Measurements from ENCODE around the gene THSD7A. TPM values are rescaled to one million over a fixed set of nuclear protein-coding genes. Genes with fewer than 3 reads are reported as not detected.

The THSD7A gene
- total RNA-seq, 1 donor from 2014 or later, result 10.1 TPM

DNA sequence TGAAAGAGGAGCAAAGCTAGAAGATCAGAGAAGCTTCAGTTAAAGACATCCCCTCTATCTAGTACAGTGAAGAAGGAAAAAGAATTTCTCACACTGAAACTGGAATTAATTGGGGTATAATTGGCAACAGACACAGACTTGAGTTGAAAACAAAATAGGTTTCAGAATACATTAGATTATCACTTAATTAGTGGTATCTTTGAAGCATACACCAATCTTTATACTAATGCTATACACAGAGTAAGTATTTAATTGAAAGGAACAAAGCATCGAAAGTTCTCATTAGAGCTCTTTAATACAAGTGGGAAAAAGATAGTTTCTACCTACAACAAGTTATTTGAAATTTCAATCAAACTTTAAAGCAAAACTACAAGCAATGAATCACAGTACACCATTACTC lies 128.2 kb downstream of the THSD7A start:
- no peaks in the 10 kb centered on the region for H3K9me3 ChIP-seq
- intact Hi-C loops (cut with DNase I), result no loop called here
- H3K36me3 ChIP-seq, result no peaks in the 10 kb centered on the region
- no peaks in the 10 kb centered on the region for H3K4me1 ChIP-seq
- no peak overlapping the region for H3K27ac ChIP-seq
- H3K27me3 ChIP-seq, result no peaks in the 10 kb centered on the region
- TF ChIP-seq, protein P1, sequence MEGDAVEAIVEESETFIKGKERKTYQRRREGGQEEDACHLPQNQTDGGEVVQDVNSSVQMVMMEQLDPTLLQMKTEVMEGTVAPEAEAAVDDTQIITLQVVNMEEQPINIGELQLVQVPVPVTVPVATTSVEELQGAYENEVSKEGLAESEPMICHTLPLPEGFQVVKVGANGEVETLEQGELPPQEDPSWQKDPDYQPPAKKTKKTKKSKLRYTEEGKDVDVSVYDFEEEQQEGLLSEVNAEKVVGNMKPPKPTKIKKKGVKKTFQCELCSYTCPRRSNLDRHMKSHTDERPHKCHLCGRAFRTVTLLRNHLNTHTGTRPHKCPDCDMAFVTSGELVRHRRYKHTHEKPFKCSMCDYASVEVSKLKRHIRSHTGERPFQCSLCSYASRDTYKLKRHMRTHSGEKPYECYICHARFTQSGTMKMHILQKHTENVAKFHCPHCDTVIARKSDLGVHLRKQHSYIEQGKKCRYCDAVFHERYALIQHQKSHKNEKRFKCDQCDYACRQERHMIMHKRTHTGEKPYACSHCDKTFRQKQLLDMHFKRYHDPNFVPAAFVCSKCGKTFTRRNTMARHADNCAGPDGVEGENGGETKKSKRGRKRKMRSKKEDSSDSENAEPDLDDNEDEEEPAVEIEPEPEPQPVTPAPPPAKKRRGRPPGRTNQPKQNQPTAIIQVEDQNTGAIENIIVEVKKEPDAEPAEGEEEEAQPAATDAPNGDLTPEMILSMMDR (IDR thresholded peaks at IDR 0.05), result no peak
- no peak overlapping the region for H3K4me3 ChIP-seq
- DNase-seq (ENCODE audit: low spot score in 2 of 2), result no peak

DNA sequence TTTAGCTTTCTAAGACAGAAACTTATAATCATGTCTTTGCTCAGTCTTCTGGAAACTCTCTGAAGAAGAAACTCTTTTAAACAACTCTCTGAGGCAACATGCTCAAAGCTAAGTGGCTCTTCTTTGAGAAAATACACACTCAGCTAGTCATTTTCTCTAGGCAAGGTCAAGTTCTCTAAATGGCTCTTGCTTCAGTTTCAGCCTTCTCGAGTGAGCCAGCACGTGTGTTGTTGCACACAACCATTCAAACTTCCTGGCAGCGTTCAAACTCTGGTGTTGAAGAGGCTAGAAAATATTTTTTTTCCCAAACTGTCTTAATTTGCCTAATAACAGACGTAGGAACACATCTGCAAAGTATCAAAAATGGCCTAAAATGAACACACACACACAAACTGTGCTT lies 129.1 kb downstream of the THSD7A start:
- intact Hi-C loops (cut with DNase I), result no loop called here
- H3K27ac ChIP-seq, result no peak overlapping the region
- TF ChIP-seq, protein P1 (IDR thresholded peaks at IDR 0.05), result no peak
- DNase-seq (ENCODE audit: low spot score in 2 of 2), result no peak
- H3K36me3 ChIP-seq, result no peaks in the 10 kb centered on the region
- no peak overlapping the region for H3K4me3 ChIP-seq
- H3K4me1 ChIP-seq, result no peaks in the 10 kb centered on the region
- H3K9me3 ChIP-seq, result no peaks in the 10 kb centered on the region
- no peaks in the 10 kb centered on the region for H3K27me3 ChIP-seq

DNA sequence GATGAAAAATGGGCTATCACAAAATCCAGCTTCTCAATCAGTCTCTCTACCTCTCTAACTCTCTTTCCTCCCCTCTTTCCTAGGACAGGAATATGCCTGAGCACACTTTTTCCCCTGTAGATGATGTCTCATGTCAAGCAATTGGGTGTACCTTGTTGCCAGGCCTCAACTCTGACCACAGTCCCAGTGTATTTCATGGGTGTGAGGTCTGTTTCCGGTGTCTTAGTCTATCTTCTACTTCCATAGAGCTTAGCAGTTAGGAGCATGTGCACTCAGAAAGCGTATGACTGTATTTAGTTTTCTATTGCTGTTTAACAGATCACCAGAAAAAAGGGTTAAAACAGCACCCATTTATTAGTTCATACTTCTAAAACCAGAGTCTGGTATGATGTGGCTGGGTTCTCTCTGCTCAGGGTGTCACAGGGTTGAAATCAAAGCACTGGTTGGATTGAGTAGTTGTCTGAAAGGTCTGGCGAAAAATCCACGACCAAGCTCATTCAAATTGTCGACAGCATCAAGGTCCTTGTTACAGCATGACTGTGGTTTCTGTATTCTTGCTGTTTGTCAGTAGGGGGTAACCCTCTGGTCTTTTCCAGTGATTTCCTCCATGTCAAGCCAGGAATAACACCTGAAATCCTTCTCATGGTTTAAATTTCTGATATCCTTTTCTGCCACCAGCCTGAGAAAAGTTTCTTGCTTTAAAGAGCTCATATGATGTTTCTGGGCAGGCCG lies 130.0 kb downstream of the THSD7A start:
- no peaks in the 10 kb centered on the region for H3K36me3 ChIP-seq
- H3K4me3 ChIP-seq, result no peak overlapping the region
- H3K4me1 ChIP-seq, result no peaks in the 10 kb centered on the region
- no peak overlapping the region for H3K27ac ChIP-seq
- no peaks in the 10 kb centered on the region for H3K9me3 ChIP-seq
- TF ChIP-seq, protein P1 (IDR thresholded peaks at IDR 0.05), result no peak
- DNase-seq (ENCODE audit: low spot score in 2 of 2), result no peak
- H3K27me3 ChIP-seq, result no peaks in the 10 kb centered on the region
- intact Hi-C loops (cut with DNase I), result no loop called here

- no peak for DNase-seq (ENCODE audit: low spot score in 2 of 2)
- intact Hi-C loops (cut with DNase I), result no loop called here
- Histone ChIP-seq H3K9me3 (no peaks in the 10 kb centered on the region), H3K36me3 (no peaks in the 10 kb centered on the region), H3K4me3 (no peak overlapping the region), H3K4me1 (no peaks in the 10 kb centered on the region), H3K27ac (no peak overlapping the region), H3K27me3 (no peaks in the 10 kb centered on the region)
- TF ChIP-seq, protein P1 (IDR thresholded peaks at IDR 0.05), result no peak
Observed at GRCh38 chr7:11699666-11700065, 132.3 kb downstream of the THSD7A start.

GRCh38 chr7:11698384-11698871 lies 133.6 kb downstream of the THSD7A start:
- H3K4me1 ChIP-seq, result no peaks in the 10 kb centered on the region
- H3K27ac ChIP-seq, result no peak overlapping the region
- no peaks in the 10 kb centered on the region for H3K36me3 ChIP-seq
- no peak for DNase-seq (ENCODE audit: low spot score in 2 of 2)
- TF ChIP-seq, protein P1 (IDR thresholded peaks at IDR 0.05), result no peak
- H3K27me3 ChIP-seq, result no peaks in the 10 kb centered on the region
- H3K4me3 ChIP-seq, result no peak overlapping the region
- H3K9me3 ChIP-seq, result no peaks in the 10 kb centered on the region
- intact Hi-C loops (cut with DNase I), result no loop called here
